ENCODE results near the gene CHCHD1. TPM values are rescaled to one million over a fixed set of nuclear protein-coding genes. Genes with fewer than 3 reads are reported as not detected.
"Not testable (repeated sequence)": the region's sequence is repeated elsewhere in the genome, so short reads cannot be mapped to it uniquely, and the experiment has no call there.

CHCHD1 gene
- total RNA-seq, result 13.2 TPM

DNA sequence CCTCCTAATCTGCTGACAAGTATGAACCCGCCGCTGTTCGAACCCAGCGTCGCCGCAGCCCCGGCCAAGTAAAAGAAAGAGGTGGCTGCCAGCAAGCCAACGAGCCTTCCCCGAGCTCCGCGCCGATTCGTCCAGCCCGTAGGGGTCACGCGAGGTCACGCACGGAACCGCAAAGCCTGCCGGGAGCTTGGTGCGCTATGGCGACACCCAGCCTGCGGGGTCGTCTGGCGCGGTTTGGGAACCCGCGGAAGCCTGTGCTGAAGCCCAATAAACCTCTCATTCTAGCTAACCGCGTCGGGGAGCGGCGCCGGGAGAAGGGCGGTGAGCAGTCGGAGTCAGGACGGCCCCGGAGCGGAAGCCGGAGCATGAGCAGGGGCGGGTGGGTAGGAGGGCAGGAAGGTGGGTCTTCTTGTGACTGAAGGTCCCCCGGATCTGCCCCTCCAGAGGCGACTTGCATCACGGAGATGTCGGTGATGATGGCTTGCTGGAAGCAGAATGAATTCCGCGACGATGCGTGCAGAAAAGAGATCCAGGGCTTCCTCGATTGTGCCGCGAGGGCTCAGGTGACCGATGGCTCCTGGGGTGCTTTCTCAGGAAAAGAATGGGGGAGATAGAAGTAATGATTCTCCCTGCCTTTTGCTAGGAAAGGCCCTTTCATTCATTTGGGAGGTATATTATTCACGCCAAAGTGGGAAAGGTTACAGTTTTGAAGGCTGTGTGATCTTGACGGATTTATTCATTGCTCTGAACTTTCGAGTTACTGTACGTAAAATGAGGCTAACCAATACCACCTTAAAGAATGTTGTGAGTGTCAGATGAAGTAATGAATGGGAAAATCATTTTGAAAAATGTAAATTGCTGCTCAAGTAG is at the start of gene CHCHD1:
CHCHD1 (plus strand) TSS at position 170 of the 870 bp plus-strand sequence; CDS start at position 198, 28 bp downstream.
- ATAC-seq, result peak; percentile 85
- DNase-seq (ENCODE audit: low spot score), result peak; percentile 97
- intact Hi-C loops (cut with DNase I), result no loop called here

DNA sequence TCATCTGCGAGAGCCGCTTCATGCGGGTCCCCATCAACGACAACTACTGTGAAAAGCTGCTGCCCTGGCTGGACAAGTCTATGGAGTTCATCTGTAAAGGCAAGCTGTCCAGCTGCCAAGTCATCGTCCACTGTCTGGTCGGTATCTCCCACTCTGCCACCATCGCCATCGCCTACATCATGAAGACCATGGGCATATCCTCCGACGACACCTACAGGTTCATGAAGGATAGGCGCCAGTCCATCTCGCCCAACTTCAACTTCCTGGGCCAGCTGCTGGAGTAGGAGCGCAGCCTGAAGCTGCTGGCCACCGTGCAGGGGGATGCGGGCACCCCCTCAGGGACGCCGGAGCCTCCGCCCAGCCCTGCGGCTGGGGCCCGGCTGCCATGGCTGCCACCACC is 49.4 kb upstream of the CHCHD1 start:
- ATAC-seq, result no peak
- DNase-seq (ENCODE audit: low spot score), result no peak
- intact Hi-C loops (cut with DNase I), result no loop called here

- ATAC-seq, result no peak
- intact Hi-C loops (cut with DNase I), result no loop called here
Observed at GRCh38 chr10:73732931-73733623, 48.8 kb upstream of the CHCHD1 start.

GRCh38 chr10:73734028-73734720 is 47.7 kb upstream of the CHCHD1 start:
- ATAC-seq, result no peak
- DNase-seq (ENCODE audit: low spot score), result no peak
- intact Hi-C loops (cut with DNase I), result no loop called here

More at GRCh38 chr10:73732931-73733623, 48.8 kb upstream of the CHCHD1 start:
- DNase-seq (ENCODE audit: low spot score), result no peak

DNA sequence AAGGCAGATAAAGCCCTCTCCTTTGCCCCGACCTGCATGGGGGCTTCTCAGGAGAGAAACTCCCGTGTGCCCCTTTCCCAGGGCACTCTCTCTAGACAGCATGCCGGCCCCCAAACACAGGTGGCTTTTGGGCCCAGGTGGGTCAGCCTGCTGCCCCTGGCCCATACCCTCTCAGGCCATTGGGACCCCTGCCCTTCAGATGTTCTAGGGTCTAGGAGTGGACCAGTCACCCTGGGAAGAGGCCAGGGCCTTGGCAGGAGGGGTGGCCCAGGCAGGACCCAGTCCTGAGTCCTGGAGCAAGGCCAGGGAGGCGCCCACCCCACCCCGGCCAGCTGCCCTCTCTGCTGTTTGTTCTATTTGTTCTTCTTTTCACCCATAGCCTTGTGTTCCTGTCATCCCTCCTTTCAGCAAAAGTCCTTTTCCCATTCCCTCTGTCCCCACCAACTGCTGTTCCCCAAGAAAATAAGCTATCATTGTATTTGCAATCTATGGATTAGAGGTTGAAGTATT is 47.0 kb upstream of the CHCHD1 start:
- DNase-seq (ENCODE audit: low spot score) (no peak), ATAC-seq (no peak)
- intact Hi-C loops (cut with DNase I), result no loop called here

DNA sequence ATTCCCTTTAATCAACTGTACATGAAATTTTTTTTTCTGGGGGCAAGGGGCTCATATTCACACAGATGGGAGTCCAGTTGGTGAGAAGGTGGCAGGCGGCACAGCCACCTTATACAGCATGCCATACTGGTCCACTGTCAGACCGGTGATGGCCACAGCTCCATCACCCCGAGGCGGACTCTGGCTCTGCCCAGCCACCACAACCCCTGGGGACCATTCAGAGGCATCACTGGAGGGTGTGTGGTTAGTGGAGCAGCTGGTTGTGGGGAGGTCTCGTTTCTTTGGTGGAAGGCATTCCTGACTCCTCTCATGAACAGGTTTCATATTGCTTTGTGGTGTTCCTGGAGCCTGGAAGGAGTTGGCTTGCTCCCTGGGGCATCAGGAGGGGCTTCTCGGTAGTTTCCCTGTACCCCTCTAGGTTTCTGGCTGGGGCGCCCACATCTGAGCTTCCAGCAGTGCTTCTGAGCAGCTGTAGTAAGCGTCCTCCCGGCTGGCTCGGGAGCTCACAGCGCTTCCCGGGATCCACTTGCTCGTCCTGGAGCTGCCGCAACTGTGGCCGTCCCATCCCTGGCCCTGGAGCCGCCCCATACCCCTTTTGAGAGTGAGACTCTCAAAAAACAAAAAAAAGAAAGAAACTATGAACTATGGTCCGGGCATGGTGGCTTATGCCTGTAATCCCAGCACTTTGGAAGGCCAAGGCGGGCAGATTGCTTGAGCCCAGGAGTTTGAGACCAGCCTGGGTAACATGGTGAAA is 41.2 kb upstream of the CHCHD1 start:
- intact Hi-C loops (cut with DNase I); ATAC-seq; DNase-seq (ENCODE audit: low spot score): not testable (repeated sequence)

DNA sequence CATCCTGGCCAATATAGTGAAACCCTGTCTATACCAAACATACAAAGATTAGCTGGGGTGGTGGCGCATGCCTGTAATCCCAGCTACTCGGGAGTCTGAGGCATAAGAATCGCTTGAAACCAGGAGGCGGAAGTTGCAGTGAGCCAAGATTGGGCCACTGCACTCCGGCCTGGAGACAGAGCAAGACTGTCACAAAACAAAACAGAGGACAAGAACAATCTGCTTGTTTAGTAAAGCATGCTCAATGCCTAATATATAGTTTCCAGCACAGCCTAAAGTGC is 39.5 kb upstream of the CHCHD1 start:
- DNase-seq (ENCODE audit: low spot score), result no peak
- intact Hi-C loops (cut with DNase I), result no loop called here
- ATAC-seq, result no peak

DNA sequence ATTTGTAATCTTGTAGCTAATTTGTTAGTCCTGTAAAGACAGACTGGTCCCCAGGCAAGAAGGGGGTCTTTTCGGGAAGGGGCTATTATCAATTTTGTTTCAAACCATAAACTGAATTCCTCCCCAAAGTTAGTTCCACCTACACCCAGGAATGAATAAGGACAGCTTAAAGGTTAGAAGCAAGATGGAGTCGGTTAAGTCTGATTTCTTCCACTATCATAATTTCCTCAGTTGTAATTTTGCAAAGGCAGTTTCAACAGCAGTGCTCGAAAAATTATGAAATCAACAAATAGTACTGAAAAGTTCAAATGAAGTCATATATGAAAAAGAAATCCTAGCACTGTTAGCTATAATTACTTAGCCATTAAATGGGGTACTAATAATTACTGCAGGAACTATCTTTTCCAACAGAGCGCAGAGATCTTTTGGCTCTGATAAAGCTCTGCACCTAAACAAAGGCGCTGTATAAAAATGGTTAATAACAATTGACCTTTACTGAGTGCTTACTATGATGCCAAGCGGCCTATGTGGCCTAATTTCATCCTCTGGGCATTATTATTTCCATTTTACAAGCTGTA is 38.4 kb upstream of the CHCHD1 start:
- intact Hi-C loops (cut with DNase I), result no loop called here
- no peak for ATAC-seq
- no peak for DNase-seq (ENCODE audit: low spot score)

DNA sequence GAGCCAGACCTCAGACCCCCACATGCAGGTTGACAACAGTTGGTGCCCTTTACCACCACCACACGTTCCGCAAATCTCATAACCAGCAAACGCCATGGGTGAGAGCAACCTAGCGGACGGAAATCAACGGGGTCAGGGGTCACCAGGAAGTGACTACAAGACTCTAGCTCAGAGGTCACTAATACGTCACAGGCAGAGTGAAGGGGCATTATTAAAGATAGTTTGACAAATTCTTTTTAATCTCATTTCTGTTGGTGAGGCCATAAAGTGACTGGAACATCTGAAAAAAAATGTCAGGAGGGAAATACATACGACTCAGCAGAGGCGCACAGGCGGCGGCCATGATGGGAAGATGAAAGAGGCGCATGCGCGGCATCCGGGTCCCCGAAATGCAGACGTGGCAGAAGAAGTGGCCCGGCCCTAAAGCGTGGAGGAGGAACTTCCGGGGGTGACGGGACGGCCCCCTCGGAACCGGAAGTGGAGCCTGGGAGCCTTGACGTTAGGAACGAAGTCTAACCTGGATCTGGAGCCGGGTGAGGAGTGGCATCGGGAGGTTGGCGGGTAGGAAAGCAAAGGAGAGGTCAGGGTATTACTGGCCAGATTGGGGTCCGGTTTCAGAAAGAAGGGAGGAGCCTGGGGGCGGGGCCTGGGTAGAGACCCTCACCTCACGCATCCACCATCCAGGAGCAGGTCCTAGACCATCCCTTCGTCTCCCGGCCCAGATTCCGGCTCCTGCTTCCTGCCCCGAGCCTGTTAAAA is 37.8 kb upstream of the CHCHD1 start, which contains the start of gene SEC24C:
SEC24C (plus strand) TSS at position 468 of the 759 bp plus-strand sequence. CDS start 2,461 bp downstream, outside the sequence.
- DNase-seq (ENCODE audit: low spot score), result peak; percentile 98
- intact Hi-C loops (cut with DNase I), result no loop called here
- peak; percentile 98 for ATAC-seq

GRCh38 chr10:73744664-73744975 is 37.2 kb upstream of the CHCHD1 start:
- DNase-seq (ENCODE audit: low spot score) (no peak), ATAC-seq (no peak)
- intact Hi-C loops (cut with DNase I), result no loop called here

- DNase-seq (ENCODE audit: low spot score), result no peak
Observed at GRCh38 chr10:73746721-73747120, 35.1 kb upstream of the CHCHD1 start.

GRCh38 chr10:73750819-73751218 is 31.0 kb upstream of the CHCHD1 start:
- no peak for DNase-seq (ENCODE audit: low spot score)
- intact Hi-C loops (cut with DNase I), result no loop called here
- ATAC-seq, result no peak

More at GRCh38 chr10:73746721-73747120, 35.1 kb upstream of the CHCHD1 start:
- ATAC-seq, result no peak
- intact Hi-C loops (cut with DNase I), result no loop called here

DNA sequence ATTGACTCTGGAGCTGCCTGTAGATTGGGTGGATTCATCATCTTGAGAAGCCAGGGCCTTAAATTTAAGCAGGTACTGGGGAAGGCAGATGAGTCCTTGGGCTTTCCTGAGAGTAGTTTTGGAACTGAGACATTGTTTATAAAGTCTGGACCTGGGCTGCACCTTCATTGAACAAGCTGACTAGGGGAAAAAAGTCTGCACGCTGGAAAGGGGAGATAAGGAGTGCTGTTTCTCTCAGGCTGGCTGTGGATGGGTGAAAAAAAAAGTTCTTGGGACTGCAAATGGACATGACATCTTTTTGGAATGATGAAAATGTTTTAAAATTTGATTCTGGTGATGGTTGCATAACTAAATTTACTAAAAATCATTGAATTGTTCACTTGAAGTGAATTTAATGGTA is 25.7 kb upstream of the CHCHD1 start:
- ATAC-seq (no peak), DNase-seq (ENCODE audit: low spot score) (no peak)
- intact Hi-C loops (cut with DNase I), result no loop called here

GRCh38 chr10:73758704-73759511 is 22.9 kb upstream of the CHCHD1 start:
- intact Hi-C loops (cut with DNase I), result no loop called here
- ATAC-seq (no peak), DNase-seq (ENCODE audit: low spot score) (no peak)

DNA sequence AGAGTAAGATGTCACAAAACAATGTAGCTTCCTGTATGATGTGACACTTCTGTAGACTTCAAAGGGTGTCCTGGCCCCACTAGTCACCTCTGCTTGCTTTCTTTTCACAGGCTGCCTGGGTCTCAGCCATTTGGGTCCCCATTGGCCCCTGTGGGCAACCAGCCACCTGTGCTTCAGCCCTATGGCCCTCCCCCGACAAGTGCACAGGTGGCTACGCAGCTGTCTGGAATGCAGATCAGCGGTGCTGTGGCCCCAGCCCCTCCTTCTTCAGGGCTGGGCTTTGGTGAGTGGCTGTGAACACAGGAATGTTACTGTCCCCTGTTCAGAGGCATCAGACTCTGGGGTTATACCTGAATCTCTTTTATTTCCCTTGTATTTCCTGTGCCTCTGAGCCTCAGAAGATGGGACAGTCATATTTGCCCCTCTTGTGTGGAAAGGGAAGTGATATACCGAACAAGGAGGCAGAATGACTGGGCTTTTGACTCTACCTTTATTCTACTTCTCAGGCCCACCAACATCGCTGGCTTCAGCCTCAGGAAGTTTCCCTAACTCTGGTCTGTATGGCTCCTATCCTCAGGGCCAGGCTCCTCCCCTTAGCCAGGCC is 22.2 kb upstream of the CHCHD1 start:
- no peak for DNase-seq (ENCODE audit: low spot score)
- intact Hi-C loops (cut with DNase I), result no loop called here
- no peak for ATAC-seq

DNA sequence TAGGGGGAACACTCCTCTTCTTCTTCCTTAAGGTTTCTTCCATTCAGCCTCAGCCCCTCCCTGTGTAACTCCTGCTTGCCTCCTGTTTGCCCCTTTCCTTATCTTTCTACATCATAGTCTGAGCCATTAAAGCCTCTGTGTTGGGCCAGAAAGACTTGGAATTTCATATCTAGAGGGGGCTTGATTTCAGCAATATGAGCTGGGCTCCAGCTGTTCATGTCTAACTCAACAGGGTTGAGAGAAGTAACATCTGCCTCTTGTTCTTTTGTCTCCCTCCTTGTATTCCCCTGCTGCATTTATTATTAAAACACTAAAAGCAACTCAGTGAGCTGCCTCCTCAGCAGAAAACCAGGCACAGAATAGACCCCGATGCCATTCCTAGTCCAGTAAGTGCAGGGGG is 20.1 kb upstream of the CHCHD1 start:
- ATAC-seq (no peak), DNase-seq (ENCODE audit: low spot score) (no peak)
- intact Hi-C loops (cut with DNase I), result no loop called here

GRCh38 chr10:73762915-73763314 is 18.9 kb upstream of the CHCHD1 start:
- intact Hi-C loops (cut with DNase I), result no loop called here
- no peak for ATAC-seq
- no peak for DNase-seq (ENCODE audit: low spot score)

Measured in sciatic nerve (tissue), 2 donors.